Endothelial cell (in vitro differentiated cells): ENCODE measurements around the gene TAF4. TPM values are rescaled to one million over a fixed set of nuclear protein-coding genes. Genes with fewer than 3 reads are reported as not detected.

Source experiments
- DNase-seq: peaks from one replicate; pipeline ENCODE4 v3.0.0; 2021; ENCODE audit warnings: low spot score
- H3K27ac Mint-ChIP-seq: one replicate; pipeline ENCODE4 v1.8.0; 2021; ENCODE audit warnings: mixed read lengths, inconsistent platforms; ENCODE audit not compliant: unreplicated experiment
- H3K27me3 Mint-ChIP-seq: one replicate; pipeline ENCODE4 v1.8.0; 2021; ENCODE audit warnings: mild to moderate bottlenecking, moderate library complexity, mixed read lengths, inconsistent platforms; ENCODE audit not compliant: unreplicated experiment
- H3K36me3 Mint-ChIP-seq: one replicate; pipeline ENCODE4 v1.8.0; 2021; ENCODE audit warnings: mild to moderate bottlenecking, low read depth, mixed read lengths, inconsistent platforms; ENCODE audit not compliant: unreplicated experiment
- H3K4me1 Mint-ChIP-seq: one replicate; pipeline ENCODE4 v1.8.0; 2021; ENCODE audit warnings: mild to moderate bottlenecking, mixed read lengths, inconsistent platforms; ENCODE audit not compliant: unreplicated experiment
- H3K4me3 Mint-ChIP-seq: one replicate; pipeline ENCODE4 v1.8.0; 2021; ENCODE audit warnings: mild to moderate bottlenecking, mixed read lengths, inconsistent platforms; ENCODE audit not compliant: unreplicated experiment
- H3K9me3 Mint-ChIP-seq: one replicate; pipeline ENCODE4 v1.8.0; 2021; ENCODE audit warnings: mixed read lengths, inconsistent platforms; ENCODE audit not compliant: unreplicated experiment
- total RNA-seq: library from RNA; stranded (reverse); fragmentation: NEBNext Ultra II Directional; extraction: Animal tissue kit (Norgen Biotek cat#: 25700); gene quantifications from one replicate; pipeline ENCODE4 v1.2.1, GENCODE V29; 2021; ENCODE audit not compliant: unreplicated experiment
- TF ChIP-seq, protein P1 (sequence below): fragments of 200-600 bp; sonication (generic); IDR thresholded peaks from one replicate; pipeline ENCODE4 v1.5.0; 2021; ENCODE audit warnings: antibody characterized with exemption; ENCODE audit not compliant: unreplicated experiment

The TAF4 gene
- total RNA-seq, 1 donor from 2014 or later = 14.2 TPM

DNA sequence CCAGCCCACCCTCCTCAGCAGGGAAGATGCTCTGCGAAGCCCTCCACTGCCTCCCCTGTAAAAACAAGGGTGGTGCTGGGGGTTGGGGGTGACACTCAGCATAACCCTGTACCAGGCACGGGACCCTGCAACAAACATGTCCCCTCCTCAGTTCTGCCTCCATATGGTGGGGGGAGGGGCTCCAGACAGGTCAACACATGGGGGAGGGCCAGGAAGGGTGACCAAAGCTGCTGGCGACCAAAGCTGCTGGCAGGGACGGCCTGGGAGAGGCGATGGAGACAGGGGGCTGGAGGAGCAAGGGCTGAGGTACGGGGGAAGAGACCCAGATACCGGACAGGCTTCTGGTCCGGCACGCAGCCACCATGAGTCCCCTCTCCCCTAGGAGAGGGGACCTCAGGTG, 123.2 kb downstream of the TAF4 start:
- H3K9me3 Mint-ChIP-seq = no peaks in the 10 kb centered on the region
- TF ChIP-seq, protein P1, sequence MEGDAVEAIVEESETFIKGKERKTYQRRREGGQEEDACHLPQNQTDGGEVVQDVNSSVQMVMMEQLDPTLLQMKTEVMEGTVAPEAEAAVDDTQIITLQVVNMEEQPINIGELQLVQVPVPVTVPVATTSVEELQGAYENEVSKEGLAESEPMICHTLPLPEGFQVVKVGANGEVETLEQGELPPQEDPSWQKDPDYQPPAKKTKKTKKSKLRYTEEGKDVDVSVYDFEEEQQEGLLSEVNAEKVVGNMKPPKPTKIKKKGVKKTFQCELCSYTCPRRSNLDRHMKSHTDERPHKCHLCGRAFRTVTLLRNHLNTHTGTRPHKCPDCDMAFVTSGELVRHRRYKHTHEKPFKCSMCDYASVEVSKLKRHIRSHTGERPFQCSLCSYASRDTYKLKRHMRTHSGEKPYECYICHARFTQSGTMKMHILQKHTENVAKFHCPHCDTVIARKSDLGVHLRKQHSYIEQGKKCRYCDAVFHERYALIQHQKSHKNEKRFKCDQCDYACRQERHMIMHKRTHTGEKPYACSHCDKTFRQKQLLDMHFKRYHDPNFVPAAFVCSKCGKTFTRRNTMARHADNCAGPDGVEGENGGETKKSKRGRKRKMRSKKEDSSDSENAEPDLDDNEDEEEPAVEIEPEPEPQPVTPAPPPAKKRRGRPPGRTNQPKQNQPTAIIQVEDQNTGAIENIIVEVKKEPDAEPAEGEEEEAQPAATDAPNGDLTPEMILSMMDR = no peak
- H3K27ac Mint-ChIP-seq = no peak overlapping the region
- peaks cover 2% of the 10 kb centered on the region for H3K27me3 Mint-ChIP-seq
- no peaks in the 10 kb centered on the region for H3K4me1 Mint-ChIP-seq
- no peaks in the 10 kb centered on the region for H3K36me3 Mint-ChIP-seq
- no peak for DNase-seq
- H3K4me3 Mint-ChIP-seq = no peak overlapping the region

DNA sequence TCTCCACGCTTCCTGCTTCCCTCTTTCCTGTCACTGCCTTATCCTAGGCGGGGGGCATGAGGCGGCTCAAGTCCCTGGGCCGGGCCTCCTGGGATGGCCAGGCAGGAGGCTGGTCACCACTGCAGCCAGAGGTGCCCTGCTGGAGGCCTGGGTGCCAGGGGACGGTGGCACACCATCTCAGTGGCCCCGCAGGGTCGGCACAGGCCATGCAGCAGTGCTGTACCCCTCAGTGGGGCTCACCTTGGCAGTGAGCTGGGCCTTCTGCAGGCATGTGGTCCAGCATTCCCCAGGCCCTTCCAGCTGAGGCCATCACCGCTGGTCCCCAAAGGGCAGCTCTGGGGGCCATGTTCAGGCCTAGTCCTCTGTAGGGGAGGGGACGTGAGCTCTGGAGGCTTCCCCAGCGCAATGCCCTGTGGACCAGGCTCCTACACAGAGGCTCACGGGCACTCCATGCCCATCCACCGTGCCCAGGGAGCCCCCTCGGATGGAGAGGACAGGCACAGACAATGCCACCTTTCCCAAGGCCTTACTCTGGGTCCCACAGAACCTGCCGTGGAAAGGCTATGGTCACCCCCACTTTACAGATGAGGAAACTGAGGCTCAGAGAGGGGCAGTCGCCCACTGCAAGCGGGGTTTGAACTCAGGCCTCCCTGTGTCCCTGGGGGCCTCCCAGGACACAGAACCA, 123.8 kb downstream of the TAF4 start:
- Mint-ChIP-seq H3K27ac (no peak overlapping the region), H3K4me1 (no peaks in the 10 kb centered on the region)
- no peak for DNase-seq

DNA sequence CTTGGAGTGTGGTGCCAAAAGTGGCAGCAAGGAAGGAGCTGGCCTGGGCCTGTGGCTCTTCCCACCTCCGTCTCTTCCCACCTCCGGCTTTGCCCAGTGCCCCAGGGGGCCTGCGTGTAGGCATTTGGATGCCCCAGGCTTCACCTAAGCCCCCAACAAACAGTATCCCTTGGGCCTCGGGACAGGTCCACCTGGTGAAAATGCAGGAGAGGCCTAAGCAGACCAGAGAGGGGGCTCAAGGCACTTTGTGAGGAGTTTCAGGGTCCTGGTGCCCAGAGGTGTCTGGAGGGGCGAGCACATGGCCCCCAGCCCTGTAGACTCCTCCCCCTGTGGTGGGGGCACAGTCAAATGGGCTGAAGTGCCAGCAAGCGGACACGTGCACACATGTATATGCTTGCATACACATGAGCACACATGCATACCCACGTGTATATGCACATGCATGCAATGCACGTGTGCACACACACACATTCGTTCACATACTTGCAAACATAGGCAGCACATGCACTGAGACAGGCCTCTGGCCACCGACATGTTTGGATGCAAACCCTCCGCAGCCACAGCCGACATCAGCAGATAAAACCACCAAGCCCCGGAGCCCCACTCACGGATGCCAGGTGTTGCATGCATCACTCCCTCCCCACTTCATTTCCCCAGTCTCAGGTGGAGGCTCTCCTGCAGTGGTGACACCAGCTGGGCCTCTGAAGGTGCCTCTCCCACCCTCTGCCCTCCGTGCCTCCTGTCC, 124.5 kb downstream of the TAF4 start:
- H3K4me3 Mint-ChIP-seq = no peak overlapping the region
- no peaks in the 10 kb centered on the region for H3K9me3 Mint-ChIP-seq
- no peaks in the 10 kb centered on the region for H3K4me1 Mint-ChIP-seq
- TF ChIP-seq, protein P1 = no peak
- no peak for DNase-seq
- peaks cover 4% of the 10 kb centered on the region for H3K27me3 Mint-ChIP-seq
- H3K27ac Mint-ChIP-seq = no peak overlapping the region
- H3K36me3 Mint-ChIP-seq = no peaks in the 10 kb centered on the region

More for the DNA sequence above, 123.8 kb downstream of the TAF4 start:
- no peaks in the 10 kb centered on the region for H3K36me3 Mint-ChIP-seq
- TF ChIP-seq, protein P1 = no peak
- H3K9me3 Mint-ChIP-seq = no peaks in the 10 kb centered on the region
- peaks cover 2% of the 10 kb centered on the region for H3K27me3 Mint-ChIP-seq
- no peak overlapping the region for H3K4me3 Mint-ChIP-seq

DNA sequence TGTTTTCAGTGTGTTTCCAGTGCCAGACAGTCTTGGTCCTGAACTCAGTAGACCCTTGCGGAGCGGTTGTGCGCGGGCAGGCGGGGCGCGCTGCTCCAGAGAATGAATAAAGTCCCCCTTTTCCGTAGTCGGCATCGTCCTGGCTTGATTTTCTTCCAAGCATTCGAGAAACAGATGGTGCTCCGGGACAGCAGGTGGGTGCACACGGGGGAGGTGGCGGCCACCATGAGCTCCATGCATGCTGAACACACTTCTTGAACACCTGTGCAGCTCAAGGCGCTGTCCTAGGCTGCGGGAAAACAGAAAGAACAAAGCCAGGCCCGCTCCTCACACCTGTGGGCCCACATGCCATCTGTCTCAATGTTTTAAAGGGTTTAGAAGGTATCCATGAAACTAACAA, 125.2 kb downstream of the TAF4 start:
- H3K27ac Mint-ChIP-seq = no peak overlapping the region
- no peak for DNase-seq
- H3K27me3 Mint-ChIP-seq = peaks cover 4% of the 10 kb centered on the region
- H3K36me3 Mint-ChIP-seq = no peaks in the 10 kb centered on the region
- no peaks in the 10 kb centered on the region for H3K4me1 Mint-ChIP-seq
- TF ChIP-seq, protein P1 = no peak
- H3K4me3 Mint-ChIP-seq = no peak overlapping the region
- no peaks in the 10 kb centered on the region for H3K9me3 Mint-ChIP-seq
